HEK293 (cell line): Measurements from ENCODE around the gene NELL2.

Source experiments
- FEZF1 ChIP-seq: fragments of 450-650 bp; formaldehyde crosslinking; IDR thresholded peaks from 2 replicates; pipeline ENCODE4 v1.5.1; 2016; ENCODE audit warnings: missing biosample characterization, missing genetic modification characterization
- GLIS2 ChIP-seq: fragments of 450-650 bp; formaldehyde crosslinking; IDR thresholded peaks from 2 replicates; pipeline ENCODE4 v1.5.1; 2016; ENCODE audit warnings: missing biosample characterization, missing genetic modification characterization
- MYNN ChIP-seq: fragments of 450-650 bp; formaldehyde crosslinking; IDR thresholded peaks from 2 replicates; pipeline ENCODE4 v1.5.1; 2016; ENCODE audit warnings: missing biosample characterization, missing genetic modification characterization, borderline replicate concordance
- SCRT1 ChIP-seq: fragments of 450-650 bp; formaldehyde crosslinking; IDR thresholded peaks from 2 replicates; pipeline ENCODE4 v1.5.1; 2016; ENCODE audit warnings: missing biosample characterization, missing genetic modification characterization, borderline replicate concordance
- TCF7L2 ChIP-seq: IDR thresholded peaks from 2 replicates; pipeline ENCODE4 v1.6.1; 2011; ENCODE audit warnings: low read depth, mild to moderate bottlenecking, inconsistent platforms, low read length, moderate library complexity, borderline replicate concordance
- YY1 ChIP-seq: fragments of 450-650 bp; formaldehyde crosslinking; IDR thresholded peaks from 2 replicates; pipeline ENCODE4 v1.5.1; 2018; ENCODE audit warnings: missing biosample characterization, missing genetic modification characterization
- ZBTB17 ChIP-seq: fragments of 450-650 bp; formaldehyde crosslinking; IDR thresholded peaks from 2 replicates; pipeline ENCODE4 v1.5.1; 2016; ENCODE audit warnings: missing biosample characterization, missing genetic modification characterization
- ZBTB8A ChIP-seq: fragments of 450-650 bp; formaldehyde crosslinking; IDR thresholded peaks from 2 replicates; pipeline ENCODE4 v1.5.1; 2016; ENCODE audit warnings: missing biosample characterization, missing genetic modification characterization
- ZFP3 ChIP-seq: fragments of 450-650 bp; formaldehyde crosslinking; IDR thresholded peaks from 2 replicates; pipeline ENCODE4 v1.5.1; 2016; ENCODE audit warnings: low read depth, missing biosample characterization, missing genetic modification characterization
- ZIC2 ChIP-seq: fragments of 450-650 bp; formaldehyde crosslinking; IDR thresholded peaks from 2 replicates; pipeline ENCODE4 v1.5.1; 2016; ENCODE audit warnings: missing biosample characterization, missing genetic modification characterization
- ZNF202 ChIP-seq: fragments of 450-650 bp; formaldehyde crosslinking; IDR thresholded peaks from 2 replicates; pipeline ENCODE4 v1.5.1; 2016; ENCODE audit warnings: missing biosample characterization, missing genetic modification characterization, borderline replicate concordance
- ZNF214 ChIP-seq: fragments of 450-650 bp; formaldehyde crosslinking; IDR thresholded peaks from 2 replicates; pipeline ENCODE4 v1.5.1; 2017; ENCODE audit warnings: missing biosample characterization, mild to moderate bottlenecking, missing genetic modification characterization, borderline replicate concordance
- ZNF23 ChIP-seq: fragments of 450-650 bp; formaldehyde crosslinking; IDR thresholded peaks from 2 replicates; pipeline ENCODE4 v1.5.1; 2016; ENCODE audit warnings: missing biosample characterization, missing genetic modification characterization, borderline replicate concordance
- ZNF248 ChIP-seq: fragments of 450-650 bp; formaldehyde crosslinking; IDR thresholded peaks from 2 replicates; pipeline ENCODE4 v1.5.1; 2017; ENCODE audit warnings: missing biosample characterization, missing genetic modification characterization
- ZNF266 ChIP-seq: fragments of 450-650 bp; formaldehyde crosslinking; IDR thresholded peaks from 2 replicates; pipeline ENCODE4 v1.5.1; 2016; ENCODE audit warnings: missing biosample characterization, missing genetic modification characterization, low read depth
- ZNF324 ChIP-seq: fragments of 450-650 bp; formaldehyde crosslinking; IDR thresholded peaks from 2 replicates; pipeline ENCODE4 v1.5.1; 2016; ENCODE audit warnings: missing biosample characterization, missing genetic modification characterization
- ZNF501 ChIP-seq: fragments of 450-650 bp; formaldehyde crosslinking; IDR thresholded peaks from 2 replicates; pipeline ENCODE4 v1.5.1; 2016; ENCODE audit warnings: missing biosample characterization, missing genetic modification characterization
- ZNF701 ChIP-seq: fragments of 450-650 bp; formaldehyde crosslinking; IDR thresholded peaks from 2 replicates; pipeline ENCODE4 v1.5.1; 2016; ENCODE audit warnings: missing biosample characterization, missing genetic modification characterization
- ZNF776 ChIP-seq: fragments of 450-650 bp; formaldehyde crosslinking; IDR thresholded peaks from 2 replicates; pipeline ENCODE4 v1.5.0; 2017; ENCODE audit warnings: missing biosample characterization, missing genetic modification characterization, borderline replicate concordance
- ZNF777 ChIP-seq: fragments of 450-650 bp; formaldehyde crosslinking; IDR thresholded peaks from 2 replicates; pipeline ENCODE4 v1.5.1; 2017; ENCODE audit warnings: missing biosample characterization, missing genetic modification characterization, borderline replicate concordance
- ZNF792 ChIP-seq: fragments of 450-650 bp; formaldehyde crosslinking; IDR thresholded peaks from 2 replicates; pipeline ENCODE4 v1.5.1; 2016; ENCODE audit warnings: missing biosample characterization, missing genetic modification characterization
- TF ChIP-seq, protein P1 (sequence below): fragments of 450-650 bp; formaldehyde crosslinking; IDR thresholded peaks from 2 replicates; pipeline ENCODE4 v1.5.1; 2017; ENCODE audit warnings: missing biosample characterization, missing genetic modification characterization
- TF ChIP-seq, protein P2 (sequence below): fragments of 450-650 bp; formaldehyde crosslinking; IDR thresholded peaks from 2 replicates; pipeline ENCODE4 v1.5.1; 2017; ENCODE audit warnings: missing biosample characterization, missing genetic modification characterization
- TF ChIP-seq, protein P3 (sequence below): fragments of 450-650 bp; formaldehyde crosslinking; conservative IDR thresholded peaks from 2 replicates; pipeline ENCODE4 v1.5.1; 2016; ENCODE audit warnings: low read depth, missing biosample characterization, missing genetic modification characterization
- TF ChIP-seq, protein P4 (sequence below): IDR thresholded peaks from 2 replicates; pipeline ENCODE4 v1.6.1; 2011; ENCODE audit warnings: mild to moderate bottlenecking, low read depth, low read length, borderline replicate concordance
- TF ChIP-seq, protein P5 (sequence below): fragments of 450-650 bp; formaldehyde crosslinking; IDR thresholded peaks from 2 replicates; pipeline ENCODE4 v1.5.1; 2017; ENCODE audit warnings: missing biosample characterization, missing genetic modification characterization
- TF ChIP-seq, protein P6 (sequence below): fragments of 450-650 bp; formaldehyde crosslinking; IDR thresholded peaks from 2 replicates; pipeline ENCODE4 v1.5.1; 2016; ENCODE audit warnings: missing biosample characterization, missing genetic modification characterization, low read depth
- TF ChIP-seq, protein P7 (sequence below): fragments of 450-650 bp; formaldehyde crosslinking; IDR thresholded peaks from 2 replicates; pipeline ENCODE4 v1.5.1; 2016; ENCODE audit warnings: missing biosample characterization, missing genetic modification characterization

The NELL2 gene

DNA sequence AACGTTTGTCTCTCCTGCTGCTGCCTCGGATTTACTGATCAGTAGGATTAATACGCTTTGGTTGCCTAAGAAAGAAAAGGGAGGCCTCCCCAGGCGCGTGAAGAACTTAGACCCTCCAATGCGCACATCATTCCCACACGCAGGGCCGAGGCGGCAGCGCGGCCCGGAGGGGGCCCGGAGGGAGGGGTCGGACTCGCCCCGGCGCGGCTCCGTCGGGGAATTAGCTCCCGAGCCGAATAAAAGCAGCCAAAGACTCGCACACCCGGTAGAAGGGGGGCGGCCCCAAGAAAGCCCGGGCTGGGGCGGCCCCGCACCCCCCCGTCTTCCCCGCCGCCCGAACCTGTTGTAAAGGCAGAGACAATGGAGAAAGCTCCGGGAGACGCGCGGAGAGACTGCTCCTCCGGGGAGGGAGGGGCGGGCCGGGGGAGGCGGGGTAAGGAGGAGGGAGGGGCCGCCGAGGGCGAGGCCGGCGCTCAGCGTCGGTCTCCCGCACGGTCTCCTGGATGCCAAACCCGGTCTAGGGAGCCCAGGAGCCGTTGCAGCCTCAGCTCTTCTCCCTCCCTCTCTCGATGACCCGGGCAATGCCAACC, at the start of gene NELL2 (continued):
- TF ChIP-seq ZNF776 (no peak), ZBTB17 (tag by site-specific recombination) (no peak), GLIS2 (tag by site-specific recombination) (peak; percentile 70), ZNF501 (tag by site-specific recombination) (no peak), TCF7L2 (no peak), ZNF23 (no peak), ZNF777 (tag by site-specific recombination) (no peak), ZNF202 (tag by site-specific recombination) (no peak), ZFP3 (tag by site-specific recombination) (no peak), SCRT1 (tag by site-specific recombination) (no peak), ZNF248 (tag by site-specific recombination) (no peak), FEZF1 (no peak), ZIC2 (tag by site-specific recombination) (peak; percentile 31; the same call in 1 of the 2 replicates), ZNF324 (tag by site-specific recombination) (no peak), ZNF214 (tag by site-specific recombination) (no peak), YY1 (tag by site-specific recombination) (no peak), ZNF266 (no peak), ZNF792 (tag by site-specific recombination) (no peak), ZNF701 (tag by site-specific recombination) (no peak), MYNN (tag by site-specific recombination) (no peak), ZBTB8A (tag by site-specific recombination) (no peak)
- TF ChIP-seq, protein P1, sequence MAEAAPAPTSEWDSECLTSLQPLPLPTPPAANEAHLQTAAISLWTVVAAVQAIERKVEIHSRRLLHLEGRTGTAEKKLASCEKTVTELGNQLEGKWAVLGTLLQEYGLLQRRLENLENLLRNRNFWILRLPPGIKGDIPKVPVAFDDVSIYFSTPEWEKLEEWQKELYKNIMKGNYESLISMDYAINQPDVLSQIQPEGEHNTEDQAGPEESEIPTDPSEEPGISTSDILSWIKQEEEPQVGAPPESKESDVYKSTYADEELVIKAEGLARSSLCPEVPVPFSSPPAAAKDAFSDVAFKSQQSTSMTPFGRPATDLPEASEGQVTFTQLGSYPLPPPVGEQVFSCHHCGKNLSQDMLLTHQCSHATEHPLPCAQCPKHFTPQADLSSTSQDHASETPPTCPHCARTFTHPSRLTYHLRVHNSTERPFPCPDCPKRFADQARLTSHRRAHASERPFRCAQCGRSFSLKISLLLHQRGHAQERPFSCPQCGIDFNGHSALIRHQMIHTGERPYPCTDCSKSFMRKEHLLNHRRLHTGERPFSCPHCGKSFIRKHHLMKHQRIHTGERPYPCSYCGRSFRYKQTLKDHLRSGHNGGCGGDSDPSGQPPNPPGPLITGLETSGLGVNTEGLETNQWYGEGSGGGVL (tag by site-specific recombination): no peak; the same call in 1 of the 2 replicates
- TF ChIP-seq, protein P2, sequence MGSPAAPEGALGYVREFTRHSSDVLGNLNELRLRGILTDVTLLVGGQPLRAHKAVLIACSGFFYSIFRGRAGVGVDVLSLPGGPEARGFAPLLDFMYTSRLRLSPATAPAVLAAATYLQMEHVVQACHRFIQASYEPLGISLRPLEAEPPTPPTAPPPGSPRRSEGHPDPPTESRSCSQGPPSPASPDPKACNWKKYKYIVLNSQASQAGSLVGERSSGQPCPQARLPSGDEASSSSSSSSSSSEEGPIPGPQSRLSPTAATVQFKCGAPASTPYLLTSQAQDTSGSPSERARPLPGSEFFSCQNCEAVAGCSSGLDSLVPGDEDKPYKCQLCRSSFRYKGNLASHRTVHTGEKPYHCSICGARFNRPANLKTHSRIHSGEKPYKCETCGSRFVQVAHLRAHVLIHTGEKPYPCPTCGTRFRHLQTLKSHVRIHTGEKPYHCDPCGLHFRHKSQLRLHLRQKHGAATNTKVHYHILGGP (tag by site-specific recombination): no peak
- TF ChIP-seq, protein P3, sequence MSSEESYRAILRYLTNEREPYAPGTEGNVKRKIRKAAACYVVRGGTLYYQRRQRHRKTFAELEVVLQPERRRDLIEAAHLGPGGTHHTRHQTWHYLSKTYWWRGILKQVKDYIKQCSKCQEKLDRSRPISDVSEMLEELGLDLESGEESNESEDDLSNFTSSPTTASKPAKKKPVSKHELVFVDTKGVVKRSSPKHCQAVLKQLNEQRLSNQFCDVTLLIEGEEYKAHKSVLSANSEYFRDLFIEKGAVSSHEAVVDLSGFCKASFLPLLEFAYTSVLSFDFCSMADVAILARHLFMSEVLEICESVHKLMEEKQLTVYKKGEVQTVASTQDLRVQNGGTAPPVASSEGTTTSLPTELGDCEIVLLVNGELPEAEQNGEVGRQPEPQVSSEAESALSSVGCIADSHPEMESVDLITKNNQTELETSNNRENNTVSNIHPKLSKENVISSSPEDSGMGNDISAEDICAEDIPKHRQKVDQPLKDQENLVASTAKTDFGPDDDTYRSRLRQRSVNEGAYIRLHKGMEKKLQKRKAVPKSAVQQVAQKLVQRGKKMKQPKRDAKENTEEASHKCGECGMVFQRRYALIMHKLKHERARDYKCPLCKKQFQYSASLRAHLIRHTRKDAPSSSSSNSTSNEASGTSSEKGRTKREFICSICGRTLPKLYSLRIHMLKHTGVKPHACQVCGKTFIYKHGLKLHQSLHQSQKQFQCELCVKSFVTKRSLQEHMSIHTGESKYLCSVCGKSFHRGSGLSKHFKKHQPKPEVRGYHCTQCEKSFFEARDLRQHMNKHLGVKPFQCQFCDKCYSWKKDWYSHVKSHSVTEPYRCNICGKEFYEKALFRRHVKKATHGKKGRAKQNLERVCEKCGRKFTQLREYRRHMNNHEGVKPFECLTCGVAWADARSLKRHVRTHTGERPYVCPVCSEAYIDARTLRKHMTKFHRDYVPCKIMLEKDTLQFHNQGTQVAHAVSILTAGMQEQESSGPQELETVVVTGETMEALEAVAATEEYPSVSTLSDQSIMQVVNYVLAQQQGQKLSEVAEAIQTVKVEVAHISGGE (tag by site-specific recombination): no peak
- TF ChIP-seq, protein P4, sequence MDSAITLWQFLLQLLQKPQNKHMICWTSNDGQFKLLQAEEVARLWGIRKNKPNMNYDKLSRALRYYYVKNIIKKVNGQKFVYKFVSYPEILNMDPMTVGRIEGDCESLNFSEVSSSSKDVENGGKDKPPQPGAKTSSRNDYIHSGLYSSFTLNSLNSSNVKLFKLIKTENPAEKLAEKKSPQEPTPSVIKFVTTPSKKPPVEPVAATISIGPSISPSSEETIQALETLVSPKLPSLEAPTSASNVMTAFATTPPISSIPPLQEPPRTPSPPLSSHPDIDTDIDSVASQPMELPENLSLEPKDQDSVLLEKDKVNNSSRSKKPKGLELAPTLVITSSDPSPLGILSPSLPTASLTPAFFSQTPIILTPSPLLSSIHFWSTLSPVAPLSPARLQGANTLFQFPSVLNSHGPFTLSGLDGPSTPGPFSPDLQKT: no peak
- TF ChIP-seq, protein P5, sequence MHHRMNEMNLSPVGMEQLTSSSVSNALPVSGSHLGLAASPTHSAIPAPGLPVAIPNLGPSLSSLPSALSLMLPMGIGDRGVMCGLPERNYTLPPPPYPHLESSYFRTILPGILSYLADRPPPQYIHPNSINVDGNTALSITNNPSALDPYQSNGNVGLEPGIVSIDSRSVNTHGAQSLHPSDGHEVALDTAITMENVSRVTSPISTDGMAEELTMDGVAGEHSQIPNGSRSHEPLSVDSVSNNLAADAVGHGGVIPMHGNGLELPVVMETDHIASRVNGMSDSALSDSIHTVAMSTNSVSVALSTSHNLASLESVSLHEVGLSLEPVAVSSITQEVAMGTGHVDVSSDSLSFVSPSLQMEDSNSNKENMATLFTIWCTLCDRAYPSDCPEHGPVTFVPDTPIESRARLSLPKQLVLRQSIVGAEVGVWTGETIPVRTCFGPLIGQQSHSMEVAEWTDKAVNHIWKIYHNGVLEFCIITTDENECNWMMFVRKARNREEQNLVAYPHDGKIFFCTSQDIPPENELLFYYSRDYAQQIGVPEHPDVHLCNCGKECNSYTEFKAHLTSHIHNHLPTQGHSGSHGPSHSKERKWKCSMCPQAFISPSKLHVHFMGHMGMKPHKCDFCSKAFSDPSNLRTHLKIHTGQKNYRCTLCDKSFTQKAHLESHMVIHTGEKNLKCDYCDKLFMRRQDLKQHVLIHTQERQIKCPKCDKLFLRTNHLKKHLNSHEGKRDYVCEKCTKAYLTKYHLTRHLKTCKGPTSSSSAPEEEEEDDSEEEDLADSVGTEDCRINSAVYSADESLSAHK (tag by site-specific recombination): no peak
- TF ChIP-seq, protein P6, sequence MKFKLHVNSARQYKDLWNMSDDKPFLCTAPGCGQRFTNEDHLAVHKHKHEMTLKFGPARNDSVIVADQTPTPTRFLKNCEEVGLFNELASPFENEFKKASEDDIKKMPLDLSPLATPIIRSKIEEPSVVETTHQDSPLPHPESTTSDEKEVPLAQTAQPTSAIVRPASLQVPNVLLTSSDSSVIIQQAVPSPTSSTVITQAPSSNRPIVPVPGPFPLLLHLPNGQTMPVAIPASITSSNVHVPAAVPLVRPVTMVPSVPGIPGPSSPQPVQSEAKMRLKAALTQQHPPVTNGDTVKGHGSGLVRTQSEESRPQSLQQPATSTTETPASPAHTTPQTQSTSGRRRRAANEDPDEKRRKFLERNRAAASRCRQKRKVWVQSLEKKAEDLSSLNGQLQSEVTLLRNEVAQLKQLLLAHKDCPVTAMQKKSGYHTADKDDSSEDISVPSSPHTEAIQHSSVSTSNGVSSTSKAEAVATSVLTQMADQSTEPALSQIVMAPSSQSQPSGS (tag by site-specific recombination): no peak
- TF ChIP-seq, protein P7, sequence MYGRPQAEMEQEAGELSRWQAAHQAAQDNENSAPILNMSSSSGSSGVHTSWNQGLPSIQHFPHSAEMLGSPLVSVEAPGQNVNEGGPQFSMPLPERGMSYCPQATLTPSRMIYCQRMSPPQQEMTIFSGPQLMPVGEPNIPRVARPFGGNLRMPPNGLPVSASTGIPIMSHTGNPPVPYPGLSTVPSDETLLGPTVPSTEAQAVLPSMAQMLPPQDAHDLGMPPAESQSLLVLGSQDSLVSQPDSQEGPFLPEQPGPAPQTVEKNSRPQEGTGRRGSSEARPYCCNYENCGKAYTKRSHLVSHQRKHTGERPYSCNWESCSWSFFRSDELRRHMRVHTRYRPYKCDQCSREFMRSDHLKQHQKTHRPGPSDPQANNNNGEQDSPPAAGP: no peak
